HEK293 (cell line): ENCODE data around the gene GPATCH11.

Source experiments
- CTCF ChIA-PET: fragments of 350-600 bp; formaldehyde crosslinking; extraction: SDS; loops from one replicate; lab custom pipeline; 2021; ENCODE audit warnings: antibody characterized with exemption; lab: Yijun Ruan, JAX
- POLR2A ChIA-PET: fragments of 300-600 bp; formaldehyde crosslinking; extraction: SDS; loops from one replicate; lab custom pipeline; 2020; ENCODE audit warnings: antibody characterized with exemption, inconsistent platforms; lab: Yijun Ruan, JAX
- H3K27ac ChIP-seq: fragments of 200-500 bp; sonication (Bioruptor generic); 2 replicates; pipeline ENCODE4 v1.5.1; 2014; ENCODE audit warnings: low read depth, low read length, control low read depth, inconsistent platforms; ENCODE audit errors: extremely low read depth
- H3K36me3 ChIP-seq, 2 experiments: fragments of 200-500 bp in 1 of 2; sonication (Bioruptor generic) in 1 of 2; 1 replicate in 1 of 2; 2 replicates in 1 of 2; pipeline ENCODE4 v1.5.1; 2014 to 2017; ENCODE audit warnings: inconsistent platforms in 2 of 2, low read length in 2 of 2; ENCODE audit not compliant: control insufficient read depth in 2 of 2, insufficient read depth in 1 of 2
- H3K4me1 ChIP-seq: fragments of 200-500 bp; sonication (Bioruptor generic); 2 replicates; pipeline ENCODE4 v1.5.1; 2014; ENCODE audit warnings: mild to moderate bottlenecking, low read length, inconsistent platforms; ENCODE audit not compliant: control insufficient read depth, insufficient read depth
- H3K4me3 ChIP-seq: 2 replicates; pipeline ENCODE4 v1.5.1; 2011; ENCODE audit warnings: low read depth, mild to moderate bottlenecking, control low read depth, low read length, moderate library complexity
- H3K9me3 ChIP-seq: fragments of 200-500 bp; sonication (Bioruptor generic); 2 replicates; pipeline ENCODE4 v1.5.1; 2014; ENCODE audit warnings: low read depth, low read length, inconsistent platforms; ENCODE audit not compliant: control insufficient read depth, insufficient read depth
- GLI2 ChIP-seq: fragments of 450-650 bp; formaldehyde crosslinking; IDR thresholded peaks from 2 replicates; pipeline ENCODE4; 2017; ENCODE audit warnings: missing biosample characterization, missing genetic modification characterization, low read depth, borderline replicate concordance
- KLF8 ChIP-seq: fragments of 450-650 bp; formaldehyde crosslinking; IDR thresholded peaks from 2 replicates; pipeline ENCODE4 v1.5.1; 2016; ENCODE audit warnings: missing biosample characterization, missing genetic modification characterization
- OVOL3 ChIP-seq: fragments of 450-650 bp; formaldehyde crosslinking; IDR thresholded peaks from 2 replicates; pipeline ENCODE4 v1.5.1; 2016; ENCODE audit warnings: missing biosample characterization, missing genetic modification characterization
- SP2 ChIP-seq: fragments of 450-650 bp; formaldehyde crosslinking; IDR thresholded peaks from 2 replicates; pipeline ENCODE4 v1.5.1; 2016; ENCODE audit warnings: missing biosample characterization, missing genetic modification characterization
- YY2 ChIP-seq: fragments of 450-650 bp; formaldehyde crosslinking; IDR thresholded peaks from 2 replicates; pipeline ENCODE4 v1.5.1; 2016; ENCODE audit warnings: missing biosample characterization, missing genetic modification characterization
- ZBTB7A ChIP-seq: fragments of 450-650 bp; formaldehyde crosslinking; IDR thresholded peaks from 2 replicates; pipeline ENCODE4 v1.5.1; 2016; ENCODE audit warnings: low read depth, missing biosample characterization, missing genetic modification characterization
- ZNF266 ChIP-seq: fragments of 450-650 bp; formaldehyde crosslinking; IDR thresholded peaks from 2 replicates; pipeline ENCODE4 v1.5.1; 2016; ENCODE audit warnings: missing biosample characterization, missing genetic modification characterization, low read depth
- ZNF350 ChIP-seq: fragments of 450-650 bp; formaldehyde crosslinking; IDR thresholded peaks from 2 replicates; pipeline ENCODE4 v1.5.0; 2017; ENCODE audit warnings: missing biosample characterization, mild to moderate bottlenecking, missing genetic modification characterization
- ZNF560 ChIP-seq: fragments of 450-650 bp; formaldehyde crosslinking; IDR thresholded peaks from 2 replicates; pipeline ENCODE4 v1.5.1; 2017; ENCODE audit warnings: missing biosample characterization, missing genetic modification characterization, borderline replicate concordance
- ZNF701 ChIP-seq: fragments of 450-650 bp; formaldehyde crosslinking; IDR thresholded peaks from 2 replicates; pipeline ENCODE4 v1.5.1; 2016; ENCODE audit warnings: missing biosample characterization, missing genetic modification characterization
- ZNF747 ChIP-seq: fragments of 450-650 bp; formaldehyde crosslinking; IDR thresholded peaks from 2 replicates; pipeline ENCODE4 v1.5.1; 2016; ENCODE audit warnings: missing biosample characterization, missing genetic modification characterization
- ZNF76 ChIP-seq: fragments of 450-650 bp; formaldehyde crosslinking; IDR thresholded peaks from 2 replicates; pipeline ENCODE4; 2016; ENCODE audit warnings: low read depth, missing biosample characterization, missing genetic modification characterization, borderline replicate concordance
- ZSCAN30 ChIP-seq: fragments of 450-650 bp; IDR thresholded peaks from 2 replicates; pipeline ENCODE4 v1.5.1; 2018; ENCODE audit warnings: missing biosample characterization, mild to moderate bottlenecking, missing genetic modification characterization, moderate library complexity
- ZXDB ChIP-seq: fragments of 450-650 bp; formaldehyde crosslinking; IDR thresholded peaks from 2 replicates; pipeline ENCODE4 v1.5.1; 2016; ENCODE audit warnings: missing biosample characterization, missing genetic modification characterization
- TF ChIP-seq, protein P1 (sequence below): fragments of 450-650 bp; formaldehyde crosslinking; optimal IDR thresholded peaks from 2 replicates; pipeline ENCODE3; 2016; ENCODE audit warnings: missing biosample characterization, mild to moderate bottlenecking, missing genetic modification characterization
- TF ChIP-seq, protein P2 (sequence below): fragments of 450-650 bp; formaldehyde crosslinking; IDR thresholded peaks from 2 replicates; pipeline ENCODE4 v1.5.1; 2016; ENCODE audit warnings: missing biosample characterization, missing genetic modification characterization, low read depth
- TF ChIP-seq, protein P3 (sequence below): sonication (generic); formaldehyde crosslinking; IDR thresholded peaks from 2 replicates; pipeline ENCODE4 v1.8.1; 2022; ENCODE audit warnings: mild to moderate bottlenecking, moderate library complexity, missing genetic modification reagents
- TF ChIP-seq, protein P4 (sequence below): fragments of 450-650 bp; IDR thresholded peaks from 2 replicates; pipeline ENCODE4 v1.5.1; 2018; ENCODE audit warnings: missing biosample characterization, mild to moderate bottlenecking, missing genetic modification characterization
- TF ChIP-seq, protein P5 (sequence below): fragments of 450-650 bp; formaldehyde crosslinking; IDR thresholded peaks from 2 replicates; pipeline ENCODE4 v1.5.1; 2016; ENCODE audit warnings: missing biosample characterization, missing genetic modification characterization

The GPATCH11 gene

DNA sequence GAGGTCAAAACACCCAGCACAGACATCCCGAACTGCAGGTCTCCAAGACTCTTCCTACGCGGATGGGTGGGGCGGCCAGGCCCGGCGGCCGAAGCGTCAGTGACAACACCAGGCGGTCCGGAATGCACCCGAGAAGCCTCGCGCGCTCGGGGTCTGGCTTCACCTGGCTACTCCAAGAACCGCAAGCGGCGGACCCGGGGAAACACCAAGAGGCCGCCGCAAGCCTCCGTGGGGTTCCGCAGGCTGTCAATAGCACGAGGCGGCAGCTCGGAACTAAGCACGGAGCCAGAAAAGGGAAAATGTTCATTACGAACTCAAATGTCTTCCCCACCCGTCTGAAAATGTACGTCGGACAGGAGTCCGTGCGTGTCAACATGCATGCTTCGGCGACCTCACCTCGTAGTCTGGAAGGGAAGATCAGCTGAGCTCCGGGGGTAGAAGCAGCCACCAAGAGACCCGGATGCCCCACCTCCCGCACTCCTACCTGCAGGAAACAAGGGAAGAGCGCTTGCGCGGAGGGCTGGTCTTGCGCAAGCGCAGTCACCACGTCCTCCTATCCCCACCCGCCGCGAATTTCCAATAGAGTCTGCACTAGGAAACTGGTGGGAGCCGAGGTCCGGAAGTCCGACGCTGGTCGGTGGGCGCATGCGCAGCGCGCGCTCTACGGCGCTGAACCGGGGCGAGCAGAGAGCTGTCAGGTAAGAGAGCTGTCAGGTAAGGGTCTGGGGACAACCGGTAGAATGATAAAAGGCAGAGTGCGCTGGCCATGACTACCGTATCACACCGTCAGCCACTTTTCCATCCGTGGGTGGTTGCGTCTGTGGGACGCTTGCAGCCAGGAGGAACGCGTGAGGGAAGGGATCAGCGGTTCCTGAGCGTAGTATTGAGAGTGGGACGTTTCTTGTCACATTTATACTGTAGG lies at the start of gene GPATCH11, which contains the start of gene HEATR5B (continued):
- TF ChIP-seq, protein P1, sequence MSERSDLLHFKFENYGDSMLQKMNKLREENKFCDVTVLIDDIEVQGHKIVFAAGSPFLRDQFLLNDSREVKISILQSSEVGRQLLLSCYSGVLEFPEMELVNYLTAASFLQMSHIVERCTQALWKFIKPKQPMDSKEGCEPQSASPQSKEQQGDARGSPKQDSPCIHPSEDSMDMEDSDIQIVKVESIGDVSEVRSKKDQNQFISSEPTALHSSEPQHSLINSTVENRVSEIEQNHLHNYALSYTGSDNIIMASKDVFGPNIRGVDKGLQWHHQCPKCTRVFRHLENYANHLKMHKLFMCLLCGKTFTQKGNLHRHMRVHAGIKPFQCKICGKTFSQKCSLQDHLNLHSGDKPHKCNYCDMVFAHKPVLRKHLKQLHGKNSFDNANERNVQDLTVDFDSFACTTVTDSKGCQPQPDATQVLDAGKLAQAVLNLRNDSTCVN (tag by site-specific recombination): peak; percentile 41
- TF ChIP-seq ZXDB (tag by site-specific recombination): 0 out of 2 replicates have a peak, but pooled peaks have one; percentile 53

DNA sequence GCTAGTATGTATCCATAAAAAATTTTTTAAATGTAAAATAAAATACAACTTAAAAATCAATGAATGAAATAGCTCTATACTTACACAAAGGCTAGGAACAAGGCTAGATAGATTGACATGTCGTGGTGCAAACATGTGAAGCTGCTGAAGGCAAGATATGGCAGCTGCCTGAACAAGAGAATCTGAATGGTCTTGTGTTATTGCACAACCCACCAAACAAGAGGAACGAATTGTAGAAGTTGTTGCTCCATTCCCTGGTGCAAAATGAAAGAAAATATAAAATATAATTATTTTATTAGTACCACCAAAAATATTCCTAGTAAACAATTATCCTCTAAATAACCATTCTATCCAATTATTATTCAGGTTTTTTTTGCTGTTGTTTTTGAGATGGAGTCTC lies 46.5 kb upstream of the GPATCH11 start:
- Histone ChIP-seq H3K36me3 (peaks cover 12 to 19% of the 10 kb centered on the region in 2 experiments), H3K4me1 (no peaks in the 10 kb centered on the region), H3K27ac (no peak overlapping the region), H3K4me3 (no peak overlapping the region), H3K9me3 (no peaks in the 10 kb centered on the region)
- POLR2A ChIA-PET: no interaction called here
- CTCF ChIA-PET: interaction anchor here (0.6 to 0.9 kb wide), 3 partner anchors 9 to 1499 kb away, joined by 3 to 6 read pairs (median 3); no protein-coding TSS in a partner anchor
- TF ChIP-seq KLF8 (tag by site-specific recombination): no peak
- TF ChIP-seq, protein P2, sequence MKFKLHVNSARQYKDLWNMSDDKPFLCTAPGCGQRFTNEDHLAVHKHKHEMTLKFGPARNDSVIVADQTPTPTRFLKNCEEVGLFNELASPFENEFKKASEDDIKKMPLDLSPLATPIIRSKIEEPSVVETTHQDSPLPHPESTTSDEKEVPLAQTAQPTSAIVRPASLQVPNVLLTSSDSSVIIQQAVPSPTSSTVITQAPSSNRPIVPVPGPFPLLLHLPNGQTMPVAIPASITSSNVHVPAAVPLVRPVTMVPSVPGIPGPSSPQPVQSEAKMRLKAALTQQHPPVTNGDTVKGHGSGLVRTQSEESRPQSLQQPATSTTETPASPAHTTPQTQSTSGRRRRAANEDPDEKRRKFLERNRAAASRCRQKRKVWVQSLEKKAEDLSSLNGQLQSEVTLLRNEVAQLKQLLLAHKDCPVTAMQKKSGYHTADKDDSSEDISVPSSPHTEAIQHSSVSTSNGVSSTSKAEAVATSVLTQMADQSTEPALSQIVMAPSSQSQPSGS (tag by site-specific recombination): no peak
- TF ChIP-seq ZSCAN30: no peak
- TF ChIP-seq GLI2 (tag by site-specific recombination): no peak
- TF ChIP-seq SP2 (tag by site-specific recombination): no peak
- no peak for TF ChIP-seq ZBTB7A (tag by site-specific recombination)
- TF ChIP-seq, protein P3, sequence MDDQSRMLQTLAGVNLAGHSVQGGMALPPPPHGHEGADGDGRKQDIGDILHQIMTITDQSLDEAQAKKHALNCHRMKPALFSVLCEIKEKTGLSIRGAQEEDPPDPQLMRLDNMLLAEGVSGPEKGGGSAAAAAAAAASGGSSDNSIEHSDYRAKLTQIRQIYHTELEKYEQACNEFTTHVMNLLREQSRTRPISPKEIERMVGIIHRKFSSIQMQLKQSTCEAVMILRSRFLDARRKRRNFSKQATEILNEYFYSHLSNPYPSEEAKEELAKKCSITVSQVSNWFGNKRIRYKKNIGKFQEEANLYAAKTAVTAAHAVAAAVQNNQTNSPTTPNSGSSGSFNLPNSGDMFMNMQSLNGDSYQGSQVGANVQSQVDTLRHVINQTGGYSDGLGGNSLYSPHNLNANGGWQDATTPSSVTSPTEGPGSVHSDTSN (CRISPR knock-in tag): no peak
- TF ChIP-seq YY2 (tag by site-specific recombination): no peak
- TF ChIP-seq ZNF266 (tag by site-specific recombination): no peak
- TF ChIP-seq, protein P4, sequence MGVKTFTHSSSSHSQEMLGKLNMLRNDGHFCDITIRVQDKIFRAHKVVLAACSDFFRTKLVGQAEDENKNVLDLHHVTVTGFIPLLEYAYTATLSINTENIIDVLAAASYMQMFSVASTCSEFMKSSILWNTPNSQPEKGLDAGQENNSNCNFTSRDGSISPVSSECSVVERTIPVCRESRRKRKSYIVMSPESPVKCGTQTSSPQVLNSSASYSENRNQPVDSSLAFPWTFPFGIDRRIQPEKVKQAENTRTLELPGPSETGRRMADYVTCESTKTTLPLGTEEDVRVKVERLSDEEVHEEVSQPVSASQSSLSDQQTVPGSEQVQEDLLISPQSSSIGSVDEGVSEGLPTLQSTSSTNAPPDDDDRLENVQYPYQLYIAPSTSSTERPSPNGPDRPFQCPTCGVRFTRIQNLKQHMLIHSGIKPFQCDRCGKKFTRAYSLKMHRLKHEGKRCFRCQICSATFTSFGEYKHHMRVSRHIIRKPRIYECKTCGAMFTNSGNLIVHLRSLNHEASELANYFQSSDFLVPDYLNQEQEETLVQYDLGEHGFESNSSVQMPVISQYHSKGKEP (tag by site-specific recombination): no peak
- no peak for TF ChIP-seq ZNF560 (tag by site-specific recombination)
- TF ChIP-seq OVOL3 (tag by site-specific recombination): no peak
- no peak for TF ChIP-seq ZNF747 (tag by site-specific recombination)
- no peak for TF ChIP-seq ZNF76 (tag by site-specific recombination)
- no peak for TF ChIP-seq ZNF350 (tag by site-specific recombination)
- TF ChIP-seq ZNF701 (tag by site-specific recombination): no peak
- TF ChIP-seq, protein P5, sequence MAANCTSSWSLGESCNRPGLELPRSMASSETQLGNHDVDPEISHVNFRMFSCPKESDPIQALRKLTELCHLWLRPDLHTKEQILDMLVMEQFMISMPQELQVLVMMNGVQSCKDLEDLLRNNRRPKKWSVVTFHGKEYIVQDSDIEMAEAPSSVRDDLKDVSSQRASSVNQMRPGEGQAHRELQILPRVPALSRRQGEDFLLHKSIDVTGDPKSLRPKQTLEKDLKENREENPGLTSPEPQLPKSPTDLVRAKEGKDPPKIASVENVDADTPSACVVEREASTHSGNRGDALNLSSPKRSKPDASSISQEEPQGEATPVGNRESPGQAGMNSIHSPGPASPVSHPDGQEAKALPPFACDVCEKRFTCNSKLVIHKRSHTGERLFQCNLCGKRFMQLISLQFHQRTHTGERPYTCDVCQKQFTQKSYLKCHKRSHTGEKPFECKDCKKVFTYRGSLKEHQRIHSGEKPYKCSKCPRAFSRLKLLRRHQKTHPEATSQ (tag by site-specific recombination): no peak
